GM18498 (cell line): ENCODE data around the gene KLK12.

Source experiments
- ATAC-seq: cut with Tn5 transposase; IDR thresholded peaks from one replicate; pipeline ENCODE4 v1.9.1; 2021; ENCODE audit warnings: mild to moderate bottlenecking, moderate library complexity; ENCODE audit not compliant: unreplicated experiment

KLK12 gene

DNA sequence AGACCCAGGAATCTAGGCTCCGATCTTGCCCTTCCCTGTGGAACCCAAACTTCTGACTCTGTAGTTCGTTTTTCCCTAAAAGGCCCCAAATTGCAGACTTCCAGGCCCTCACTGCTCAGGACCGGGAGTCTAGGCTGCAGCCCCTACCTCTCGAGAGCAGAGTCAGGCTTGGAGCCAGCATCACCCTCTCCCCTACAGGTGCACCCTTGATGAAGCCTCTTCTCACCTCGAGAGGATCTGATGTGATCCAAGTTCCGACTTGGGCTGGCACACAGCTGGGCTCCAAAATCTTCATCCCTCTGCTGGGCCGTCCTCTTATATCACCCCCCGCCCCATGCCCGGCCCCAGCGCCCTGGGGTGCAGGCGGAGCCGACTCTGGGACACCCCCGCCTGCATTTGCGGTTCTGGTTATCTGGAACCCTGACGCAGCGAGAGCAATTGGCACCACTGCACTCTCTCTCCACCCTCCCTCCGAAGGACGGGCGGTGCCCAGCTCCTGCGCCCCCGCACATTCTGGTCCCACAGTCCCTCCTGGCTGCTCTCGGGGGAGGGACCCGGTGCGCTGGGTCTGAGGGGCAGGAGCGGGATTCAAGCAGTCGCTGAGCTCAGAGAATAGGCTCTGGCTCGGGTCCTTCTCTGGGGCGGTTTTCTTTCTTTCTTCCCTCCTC lies 51.0 kb downstream of the KLK12 start, which contains the start of gene KLK7:
Gene KLK7, minus strand, starts transcription at position 293 of the 668 bp plus-strand sequence. CDS start 1,518 bp downstream, outside the sequence.
- no peak for ATAC-seq

DNA sequence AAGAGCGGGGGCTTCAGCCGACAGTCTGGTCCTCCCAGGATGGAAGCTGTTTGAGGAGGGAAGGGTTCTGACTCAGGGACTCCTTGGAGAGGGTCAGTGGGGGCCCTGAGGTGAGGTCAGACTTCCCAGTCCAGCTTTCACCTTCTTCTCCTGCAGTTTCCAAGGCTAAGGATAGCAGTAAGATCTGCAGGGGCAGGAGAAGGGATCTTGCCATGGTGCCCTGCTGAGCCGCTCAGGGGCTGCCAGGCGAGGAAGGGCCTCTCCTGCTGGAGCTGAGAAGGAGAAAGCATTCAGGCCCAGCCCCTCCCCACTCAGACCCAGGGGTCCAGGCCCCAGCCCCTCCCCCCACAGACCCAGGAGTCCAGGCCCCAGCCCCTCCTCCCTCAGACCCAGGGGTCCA lies 52.6 kb downstream of the KLK12 start:
- ATAC-seq: no peak

DNA sequence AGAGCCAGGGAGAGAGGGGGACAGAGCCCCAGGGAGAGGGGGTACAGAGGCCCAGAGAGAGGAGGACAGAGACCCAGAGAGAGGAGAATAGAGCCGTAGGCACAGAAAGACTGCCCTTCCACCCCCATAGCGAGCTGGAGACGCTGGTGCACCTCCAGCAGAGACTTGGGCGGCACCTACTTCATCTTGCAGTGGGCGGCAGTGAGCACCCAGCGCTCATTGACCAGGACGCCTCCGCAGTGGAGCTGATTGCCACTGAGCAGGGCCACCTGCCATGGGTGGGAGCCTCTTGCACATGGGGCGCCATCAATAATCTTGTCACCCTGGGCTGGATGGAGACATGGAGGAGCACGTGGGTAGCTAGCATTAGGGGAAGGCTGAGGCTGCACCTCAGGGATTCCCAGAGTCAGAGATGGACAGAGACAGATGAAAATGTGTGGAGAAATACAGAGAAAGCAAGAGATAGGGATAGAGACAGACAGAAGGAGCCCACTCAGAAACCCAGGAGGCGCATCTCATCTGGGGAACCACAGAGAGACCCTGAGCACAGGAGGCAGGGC lies 53.1 kb downstream of the KLK12 start:
- no peak for ATAC-seq

DNA sequence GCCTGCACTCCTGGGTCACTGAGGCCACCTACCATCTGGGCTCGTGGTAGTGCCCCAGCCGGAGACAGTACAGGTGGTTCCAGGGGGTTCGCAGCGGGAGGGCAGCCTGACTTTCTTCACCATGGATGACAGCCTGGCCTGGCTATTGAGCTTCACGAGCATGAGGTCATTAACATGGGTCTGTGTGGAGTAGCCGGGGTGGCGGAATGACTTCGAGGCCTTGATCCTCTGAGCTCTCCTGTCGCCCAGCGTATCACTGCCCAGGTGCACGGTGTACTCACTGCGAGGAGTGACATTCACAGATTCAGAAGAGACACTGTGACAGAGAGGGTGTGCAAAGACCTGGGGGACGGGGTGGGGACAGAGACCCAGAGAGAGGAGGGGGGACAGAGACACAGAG lies 54.6 kb downstream of the KLK12 start:
- no peak for ATAC-seq

DNA sequence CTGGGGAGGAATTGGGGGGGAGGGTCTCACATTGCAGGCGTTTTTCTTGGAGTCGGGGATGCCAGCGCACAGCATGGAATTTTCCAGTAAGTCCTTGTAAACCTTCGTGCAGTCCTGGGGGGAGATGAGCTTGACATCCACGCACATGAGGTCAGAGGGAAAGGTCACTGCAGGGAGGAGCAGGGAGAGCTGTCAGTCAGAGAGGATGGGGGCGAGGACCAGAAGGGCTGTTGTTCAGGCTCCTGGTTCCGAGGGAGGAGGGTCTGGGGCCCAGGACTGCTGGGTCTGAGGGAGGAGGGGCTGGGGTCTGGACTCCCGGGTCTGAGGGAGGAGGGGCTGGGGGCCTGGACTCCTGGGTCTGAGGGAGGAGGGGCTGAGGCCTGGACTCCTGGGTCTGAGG lies 55.0 kb downstream of the KLK12 start:
- ATAC-seq: no peak
